Thyroid gland (tissue), 4 donors: ENCODE data around the gene MAGI2.

ENCODE experiments used
- CTCF ChIP-seq, 6 experiments: fragments of 200-600 bp in 3 of 6; fragments of 450-650 bp in 3 of 6; sonication (generic) in 3 of 6; IDR thresholded peaks; one replicate each; pipeline ENCODE4 v1.5.1; 2016 to 2019; ENCODE audit warnings: antibody characterized with exemption in 6 of 6, mild to moderate bottlenecking in 2 of 6, inconsistent platforms in 1 of 6, moderate library complexity in 1 of 6
- POLR2A ChIP-seq, 2 donors: fragments of 450-650 bp; IDR thresholded peaks; one replicate each; pipeline ENCODE4 v1.6.1; 2017; ENCODE audit warnings: antibody characterized with exemption in 2 of 2, mild to moderate bottlenecking in 2 of 2, moderate library complexity in 1 of 2

- no peak for TF ChIP-seq CTCF (IDR thresholded peaks at IDR 0.05)
- no peak for TF ChIP-seq POLR2A (IDR thresholded peaks at IDR 0.05)
These were observed 1103.1 kb downstream of the MAGI2 start for GRCh38 chr7:78350391-78350790.
